BLaER1 (cell line): Measurements from ENCODE around the gene GCHFR.

ENCODE experiments used
- H3K27ac ChIP-seq: shearing (Covaris generic); formaldehyde crosslinking; 2 replicates; pipeline ENCODE4 v1.8.1; 2022
- H3K27me3 ChIP-seq: shearing (Covaris generic); formaldehyde crosslinking; 2 replicates; pipeline ENCODE4 v1.8.1; 2022
- H3K36me3 ChIP-seq: shearing (Covaris generic); formaldehyde crosslinking; 2 replicates; pipeline ENCODE4 v1.8.1; 2022
- H3K4me1 ChIP-seq: shearing (Covaris generic); formaldehyde crosslinking; 2 replicates; pipeline ENCODE4 v1.8.1; 2022
- H3K4me2 ChIP-seq: shearing (Covaris generic); formaldehyde crosslinking; 2 replicates; pipeline ENCODE4 v1.8.1; 2022
- H3K4me3 ChIP-seq: shearing (Covaris generic); formaldehyde crosslinking; 2 replicates; pipeline ENCODE4 v1.8.1; 2022
- H3K9ac ChIP-seq: shearing (Covaris generic); formaldehyde crosslinking; 2 replicates; pipeline ENCODE4 v1.8.1; 2022
- H3K9me3 ChIP-seq: shearing (Covaris generic); formaldehyde crosslinking; 2 replicates; pipeline ENCODE4 v1.8.1; 2022
- H4K20me1 ChIP-seq: shearing (Covaris generic); formaldehyde crosslinking; 2 replicates; pipeline ENCODE4 v1.8.1; 2022
- Cebpa-rat ChIP-seq: shearing (Covaris generic); IDR thresholded peaks from 2 replicates; pipeline ENCODE4 v1.8.1; 2022

Gene GCHFR

GRCh38 chr15:40787344-40787841, 23.5 kb downstream of the GCHFR start:
- 0 out of 2 replicates have a peak overlapping the region, but pooled peaks have one; percentile 6 for H3K9ac ChIP-seq
- peaks cover 37% of the 10 kb centered on the region for H3K4me1 ChIP-seq
- H3K27me3 ChIP-seq = no peaks in the 10 kb centered on the region
- H3K4me2 ChIP-seq = peak overlapping the region; percentile 75
- H4K20me1 ChIP-seq = peaks cover 56% of the 10 kb centered on the region
- 0 out of 2 replicates have a peak overlapping the region, but pooled peaks have one; percentile 20 for H3K27ac ChIP-seq
- H3K9me3 ChIP-seq = no peaks in the 10 kb centered on the region
- no peak overlapping the region for H3K4me3 ChIP-seq
- 0 out of 2 replicates have a peak, but pooled peaks have one; percentile 33 for TF ChIP-seq Cebpa-rat
- H3K36me3 ChIP-seq = peaks cover 21% of the 10 kb centered on the region; the same call in 1 of the 2 replicates

- H3K27me3 ChIP-seq = no peaks in the 10 kb centered on the region
- peak overlapping the region; percentile 75 for H3K4me2 ChIP-seq
- TF ChIP-seq Cebpa-rat = no peak
- peaks cover 37% of the 10 kb centered on the region for H3K4me1 ChIP-seq
- H3K9ac ChIP-seq = no peak overlapping the region; the same call in 1 of the 2 replicates
- H4K20me1 ChIP-seq = peaks cover 52% of the 10 kb centered on the region
- no peak overlapping the region for H3K27ac ChIP-seq
- no peaks in the 10 kb centered on the region for H3K9me3 ChIP-seq
- H3K4me3 ChIP-seq = no peak overlapping the region
- peaks cover 24% of the 10 kb centered on the region; the same call in 1 of the 2 replicates for H3K36me3 ChIP-seq
Measured at GRCh38 chr15:40787991-40788390, 24.1 kb downstream of the GCHFR start.

DNA sequence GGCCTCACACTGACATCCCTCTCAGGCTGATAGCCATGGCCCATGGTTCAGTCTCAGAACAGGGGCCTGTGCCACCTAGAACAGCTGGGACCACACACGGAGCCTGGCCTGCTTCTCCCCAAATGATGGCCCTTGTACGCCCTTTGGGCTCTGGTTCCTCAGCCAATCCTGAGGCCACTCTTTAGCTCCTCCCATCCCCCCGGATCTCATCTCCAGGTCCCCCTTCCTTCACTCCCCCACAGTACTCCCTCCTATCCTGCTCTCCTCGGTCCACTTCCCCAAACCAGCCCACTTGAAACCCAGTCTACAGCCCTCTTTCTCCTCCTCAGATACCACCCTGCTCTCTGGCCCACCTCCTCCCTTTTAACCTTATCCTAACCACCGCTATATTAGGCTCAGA, 25.3 kb downstream of the GCHFR start:
- no peak for TF ChIP-seq Cebpa-rat
- Histone ChIP-seq H3K9ac (peak overlapping the region; percentile 28; the same call in 1 of the 2 replicates), H3K4me2 (peak overlapping the region; percentile 39), H3K27ac (0 out of 2 replicates have a peak overlapping the region, but pooled peaks have one; percentile 31), H3K27me3 (no peaks in the 10 kb centered on the region), H3K4me3 (no peak overlapping the region), H3K36me3 (peaks cover 30% of the 10 kb centered on the region), H3K4me1 (peaks cover 37% of the 10 kb centered on the region), H4K20me1 (peaks cover 46% of the 10 kb centered on the region), H3K9me3 (no peaks in the 10 kb centered on the region)

- no peak overlapping the region for H3K9ac ChIP-seq
- H3K4me2 ChIP-seq = no peak overlapping the region
- H3K27ac ChIP-seq = no peak overlapping the region
- no peak overlapping the region for H3K4me3 ChIP-seq
- peaks cover 25% of the 10 kb centered on the region; the same call in 1 of the 2 replicates for H3K36me3 ChIP-seq
- H4K20me1 ChIP-seq = peaks cover 42% of the 10 kb centered on the region
- H3K27me3 ChIP-seq = no peaks in the 10 kb centered on the region
- no peaks in the 10 kb centered on the region for H3K9me3 ChIP-seq
- TF ChIP-seq Cebpa-rat = no peak
- peaks cover 39% of the 10 kb centered on the region for H3K4me1 ChIP-seq
Measured at GRCh38 chr15:40789999-40790398, 26.1 kb downstream of the GCHFR start.

DNA sequence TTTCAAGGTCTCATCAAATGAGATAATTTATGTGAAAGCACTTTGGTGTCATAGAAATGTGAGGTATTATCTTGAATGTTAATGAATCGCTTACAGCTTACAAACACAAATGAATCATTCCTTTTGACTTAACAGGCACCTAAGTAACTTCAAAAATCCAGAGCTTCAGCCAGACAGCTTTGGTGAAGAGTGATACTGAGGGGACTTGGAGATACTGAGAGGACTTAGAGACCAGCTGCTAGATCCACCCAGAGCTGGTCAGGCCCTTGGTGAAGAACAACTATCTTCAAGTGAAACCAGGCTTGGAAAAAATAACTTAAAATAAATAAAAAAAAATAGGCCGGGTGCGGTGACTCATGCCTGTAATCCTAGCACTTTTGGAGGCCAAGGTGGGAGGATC, 26.9 kb downstream of the GCHFR start:
- Histone ChIP-seq H3K4me3 (no peak overlapping the region), H3K9ac (no peak overlapping the region), H3K9me3 (no peaks in the 10 kb centered on the region), H3K4me1 (peaks cover 47% of the 10 kb centered on the region), H3K36me3 (peaks cover 25% of the 10 kb centered on the region; the same call in 1 of the 2 replicates), H3K27me3 (no peaks in the 10 kb centered on the region), H3K4me2 (no peak overlapping the region), H3K27ac (no peak overlapping the region), H4K20me1 (peaks cover 35% of the 10 kb centered on the region)
- TF ChIP-seq Cebpa-rat = no peak

- Histone ChIP-seq H3K4me2 (no peak overlapping the region), H3K4me3 (no peak overlapping the region), H3K4me1 (peaks cover 38% of the 10 kb centered on the region), H4K20me1 (peaks cover 18% of the 10 kb centered on the region), H3K36me3 (peaks cover 25% of the 10 kb centered on the region; the same call in 1 of the 2 replicates), H3K9me3 (no peaks in the 10 kb centered on the region), H3K9ac (no peak overlapping the region), H3K27me3 (no peaks in the 10 kb centered on the region), H3K27ac (no peak overlapping the region)
- TF ChIP-seq Cebpa-rat = no peak
Measured at GRCh38 chr15:40792394-40792793, 28.5 kb downstream of the GCHFR start.

- H3K4me2 ChIP-seq = no peak overlapping the region
- peaks cover 33% of the 10 kb centered on the region for H3K4me1 ChIP-seq
- no peak overlapping the region for H3K27ac ChIP-seq
- peaks cover 8% of the 10 kb centered on the region for H4K20me1 ChIP-seq
- H3K9me3 ChIP-seq = no peaks in the 10 kb centered on the region
- H3K9ac ChIP-seq = no peak overlapping the region
- H3K27me3 ChIP-seq = no peaks in the 10 kb centered on the region
- H3K36me3 ChIP-seq = peaks cover 26% of the 10 kb centered on the region; the same call in 1 of the 2 replicates
- H3K4me3 ChIP-seq = no peak overlapping the region
- no peak for TF ChIP-seq Cebpa-rat
Measured at GRCh38 chr15:40793216-40793989, 29.5 kb downstream of the GCHFR start.

- H3K4me3 ChIP-seq = no peak overlapping the region
- no peak overlapping the region for H3K9ac ChIP-seq
- no peaks in the 10 kb centered on the region for H3K27me3 ChIP-seq
- no peak overlapping the region for H3K27ac ChIP-seq
- no peaks in the 10 kb centered on the region for H4K20me1 ChIP-seq
- TF ChIP-seq Cebpa-rat = no peak
- peaks cover 25% of the 10 kb centered on the region; the same call in 1 of the 2 replicates for H3K36me3 ChIP-seq
- H3K4me1 ChIP-seq = peaks cover 23% of the 10 kb centered on the region; the same call in 1 of the 2 replicates
- H3K4me2 ChIP-seq = no peak overlapping the region
- H3K9me3 ChIP-seq = no peaks in the 10 kb centered on the region
Measured at GRCh38 chr15:40796041-40796440, 32.2 kb downstream of the GCHFR start.

- H3K9ac ChIP-seq = no peak overlapping the region
- no peak overlapping the region for H3K27ac ChIP-seq
Measured at GRCh38 chr15:40796512-40796911, 32.6 kb downstream of the GCHFR start.

GRCh38 chr15:40799523-40799922, 35.7 kb downstream of the GCHFR start:
- no peaks in the 10 kb centered on the region for H3K9me3 ChIP-seq
- no peak overlapping the region for H3K27ac ChIP-seq
- no peak overlapping the region for H3K9ac ChIP-seq
- peaks cover 21% of the 10 kb centered on the region; the same call in 1 of the 2 replicates for H3K36me3 ChIP-seq
- peaks cover 23% of the 10 kb centered on the region; the same call in 1 of the 2 replicates for H3K4me1 ChIP-seq
- no peak for TF ChIP-seq Cebpa-rat
- H3K4me2 ChIP-seq = no peak overlapping the region
- H4K20me1 ChIP-seq = no peaks in the 10 kb centered on the region
- no peak overlapping the region for H3K4me3 ChIP-seq
- H3K27me3 ChIP-seq = no peaks in the 10 kb centered on the region

More at GRCh38 chr15:40796512-40796911, 32.6 kb downstream of the GCHFR start:
- Histone ChIP-seq H3K4me1 (peaks cover 23% of the 10 kb centered on the region; the same call in 1 of the 2 replicates), H3K36me3 (peaks cover 24% of the 10 kb centered on the region; the same call in 1 of the 2 replicates), H4K20me1 (no peaks in the 10 kb centered on the region), H3K9me3 (no peaks in the 10 kb centered on the region), H3K4me2 (no peak overlapping the region), H3K4me3 (no peak overlapping the region), H3K27me3 (no peaks in the 10 kb centered on the region)
- TF ChIP-seq Cebpa-rat = no peak
